Measurements from ENCODE around the gene SEMA4F.

SEMA4F gene

GRCh38 chr2:74659462-74659861 is 5.4 kb downstream of the SEMA4F start:
- TF ChIP-seq EZH2phosphoT487 (IDR thresholded peaks at IDR 0.05; ENCODE audit: low read depth) (no peak), CTCF (IDR thresholded peaks at IDR 0.05; ENCODE audit: low read depth, low read length) (no peak)
- no peak overlapping the region for H2AFZ ChIP-seq (ENCODE audit: low read depth, low read length)
- no peaks in the 10 kb centered on the region for H3K9me3 ChIP-seq (ENCODE audit: insufficient read depth, low read length)
- H4K20me1 ChIP-seq (ENCODE audit: insufficient read depth, low read length), result no peaks in the 10 kb centered on the region
- H3K27me3 ChIP-seq (ENCODE audit: low read depth, low read length), result no peaks in the 10 kb centered on the region
- H3K4me1 ChIP-seq (ENCODE audit: low read length), result peaks cover 6% of the 10 kb centered on the region; the same call in 1 of the 2 replicates
- no peak overlapping the region for H3K27ac ChIP-seq (ENCODE audit: low read length)
- H3K9ac ChIP-seq (ENCODE audit: low read length), result no peak overlapping the region
- H3K36me3 ChIP-seq (replicated peaks; ENCODE audit: low read depth, low read length), result no peaks in the 10 kb centered on the region
- H3K79me2 ChIP-seq (ENCODE audit: low read length), result no peaks in the 10 kb centered on the region
- no peak overlapping the region for H3K4me3 ChIP-seq (ENCODE audit: low read length)
- no peak overlapping the region for H3K4me2 ChIP-seq (ENCODE audit: low read length)

- Histone ChIP-seq H2AFZ (ENCODE audit: low read depth, low read length) (no peak overlapping the region), H3K27me3 (ENCODE audit: low read depth, low read length) (no peaks in the 10 kb centered on the region), H4K20me1 (ENCODE audit: insufficient read depth, low read length) (no peaks in the 10 kb centered on the region), H3K27ac (ENCODE audit: low read length) (no peak overlapping the region), H3K9ac (ENCODE audit: low read length) (no peak overlapping the region), H3K4me2 (ENCODE audit: low read length) (no peak overlapping the region), H3K4me3 (ENCODE audit: low read length) (no peak overlapping the region), H3K36me3 (replicated peaks; ENCODE audit: low read depth, low read length) (no peaks in the 10 kb centered on the region), H3K9me3 (ENCODE audit: insufficient read depth, low read length) (no peaks in the 10 kb centered on the region), H3K4me1 (ENCODE audit: low read length) (no peaks in the 10 kb centered on the region), H3K79me2 (ENCODE audit: low read length) (no peaks in the 10 kb centered on the region)
- no peak for TF ChIP-seq EZH2phosphoT487 (IDR thresholded peaks at IDR 0.05; ENCODE audit: low read depth)
- TF ChIP-seq CTCF (IDR thresholded peaks at IDR 0.05; ENCODE audit: low read depth, low read length), result no peak
Measured at GRCh38 chr2:74668087-74668486, 14.0 kb downstream of the SEMA4F start.

- Histone ChIP-seq H2AFZ (ENCODE audit: low read depth, low read length) (no peak overlapping the region), H3K4me3 (ENCODE audit: low read length) (no peak overlapping the region), H3K4me2 (ENCODE audit: low read length) (no peak overlapping the region), H3K79me2 (ENCODE audit: low read length) (no peaks in the 10 kb centered on the region), H3K36me3 (replicated peaks; ENCODE audit: low read depth, low read length) (no peaks in the 10 kb centered on the region), H4K20me1 (ENCODE audit: insufficient read depth, low read length) (no peaks in the 10 kb centered on the region), H3K27me3 (ENCODE audit: low read depth, low read length) (no peaks in the 10 kb centered on the region), H3K9me3 (ENCODE audit: insufficient read depth, low read length) (no peaks in the 10 kb centered on the region), H3K9ac (ENCODE audit: low read length) (no peak overlapping the region), H3K4me1 (ENCODE audit: low read length) (no peaks in the 10 kb centered on the region), H3K27ac (ENCODE audit: low read length) (no peak overlapping the region)
- TF ChIP-seq CTCF (IDR thresholded peaks at IDR 0.05; ENCODE audit: low read depth, low read length), result no peak
- no peak for TF ChIP-seq EZH2phosphoT487 (IDR thresholded peaks at IDR 0.05; ENCODE audit: low read depth)
Measured at GRCh38 chr2:74670263-74670662, 16.2 kb downstream of the SEMA4F start.

- H3K27me3 ChIP-seq (ENCODE audit: low read depth, low read length), result no peaks in the 10 kb centered on the region
- no peak overlapping the region for H3K4me3 ChIP-seq (ENCODE audit: low read length)
- H3K79me2 ChIP-seq (ENCODE audit: low read length), result no peaks in the 10 kb centered on the region
- no peaks in the 10 kb centered on the region for H4K20me1 ChIP-seq (ENCODE audit: insufficient read depth, low read length)
- H3K27ac ChIP-seq (ENCODE audit: low read length), result no peak overlapping the region
- H3K4me2 ChIP-seq (ENCODE audit: low read length), result no peak overlapping the region
- TF ChIP-seq CTCF (IDR thresholded peaks at IDR 0.05; ENCODE audit: low read depth, low read length), result no peak
- TF ChIP-seq EZH2phosphoT487 (IDR thresholded peaks at IDR 0.05; ENCODE audit: low read depth), result no peak
- no peaks in the 10 kb centered on the region for H3K36me3 ChIP-seq (replicated peaks; ENCODE audit: low read depth, low read length)
- no peaks in the 10 kb centered on the region for H3K9me3 ChIP-seq (ENCODE audit: insufficient read depth, low read length)
- H3K4me1 ChIP-seq (ENCODE audit: low read length), result no peaks in the 10 kb centered on the region
- H2AFZ ChIP-seq (ENCODE audit: low read depth, low read length), result no peak overlapping the region
- no peak overlapping the region for H3K9ac ChIP-seq (ENCODE audit: low read length)
Measured at GRCh38 chr2:74671479-74671878, 17.4 kb downstream of the SEMA4F start.

Measured in OCI-LY3 (cell line).